Esophagus muscularis mucosa (tissue), 4 donors: ENCODE measurements around the gene SMARCC1. TPM values are rescaled to one million over a fixed set of nuclear protein-coding genes. Genes with fewer than 3 reads are reported as not detected.
"Not testable (repeated sequence)": the region's sequence is repeated elsewhere in the genome, so short reads cannot be mapped to it uniquely, and the experiment has no call there.

Experiments
- DNase-seq: peaks from one replicate; pipeline ENCODE4 v3.0.0-alpha.2; 2017; ENCODE audit errors: extremely low spot score
- H3K27ac ChIP-seq, 4 donors: fragments of 200-600 bp; sonication (generic); replicated peaks in 1 of 4; 1 replicate in 3 of 4; 2 replicates in 1 of 4; pipeline ENCODE4 v1.5.1; 2016 to 2019; ENCODE audit warnings: mild to moderate bottlenecking in 1 of 4
- H3K27me3 ChIP-seq, 4 donors: fragments of 200-600 bp; sonication (generic); one replicate each; pipeline versions ENCODE4 v1.5.1 to v1.6.0; 2016 to 2019
- H3K36me3 ChIP-seq, 4 donors: fragments of 200-600 bp; sonication (generic); one replicate each; pipeline ENCODE4 v1.5.1; 2016 to 2019
- H3K4me1 ChIP-seq, 4 donors: fragments of 200-600 bp; sonication (generic); one replicate each; pipeline ENCODE4 v1.5.1; 2016 to 2019
- H3K4me3 ChIP-seq, 4 donors: fragments of 200-600 bp; sonication (generic); 1 replicate in 2 of 4; 2 replicates in 2 of 4; pipeline ENCODE4 v1.5.1; 2016 to 2019; ENCODE audit warnings: mild to moderate bottlenecking in 4 of 4, moderate library complexity in 1 of 4
- H3K9me3 ChIP-seq, 4 donors: fragments of 200-600 bp; sonication (generic); 1 replicate in 3 of 4; 2 replicates in 1 of 4; pipeline ENCODE4 v1.5.1; 2016 to 2019
- EP300 ChIP-seq: sonication (generic); formaldehyde crosslinking; IDR thresholded peaks from one replicate; pipeline ENCODE4 v1.6.1; 2017; ENCODE audit warnings: antibody characterized with exemption
- POLR2A ChIP-seq: fragments of 450-650 bp; IDR thresholded peaks from one replicate; pipeline ENCODE4 v1.6.1; 2017; ENCODE audit warnings: antibody characterized with exemption, moderate library complexity, mild to moderate bottlenecking, low read depth
- POLR2AphosphoS5 ChIP-seq, 2 donors: sonication (generic); formaldehyde crosslinking; IDR thresholded peaks; one replicate each; pipeline ENCODE4 v1.6.1; 2017; ENCODE audit warnings: antibody characterized with exemption in 2 of 2
- WGBS: methylation state at CpG from one replicate; pipeline ENCODE4 v1.1.5; 2018; 5-methylcytosine and 5-hydroxymethylcytosine counted together
- intact Hi-C: fragments of 100-400 bp; cut with DNase I; formaldehyde crosslinking; loops from one replicate; pipeline ENCODE4 v1.15.1; 2023
- total RNA-seq, 4 donors: library from RNA; depleted of rRNA; stranded (reverse); fragments of >200 nt; gene quantifications; one replicate each; pipeline versions ENCODE4 v1.1.0 to v1.2.1, GENCODE V29; 2016
- TF ChIP-seq, protein P1 (sequence below), 3 experiments: fragments of 200-600 bp in 2 of 3; fragments of 450-650 bp in 1 of 3; sonication (generic) in 2 of 3; IDR thresholded peaks; one replicate each; pipeline ENCODE4 v1.5.1; 2017 to 2019; ENCODE audit warnings: antibody characterized with exemption in 3 of 3, mild to moderate bottlenecking in 2 of 3, moderate library complexity in 1 of 3

The SMARCC1 gene
- total RNA-seq, 4 donors from 2014 or later: 46.1 to 57.2 (median 49.7) TPM

DNA sequence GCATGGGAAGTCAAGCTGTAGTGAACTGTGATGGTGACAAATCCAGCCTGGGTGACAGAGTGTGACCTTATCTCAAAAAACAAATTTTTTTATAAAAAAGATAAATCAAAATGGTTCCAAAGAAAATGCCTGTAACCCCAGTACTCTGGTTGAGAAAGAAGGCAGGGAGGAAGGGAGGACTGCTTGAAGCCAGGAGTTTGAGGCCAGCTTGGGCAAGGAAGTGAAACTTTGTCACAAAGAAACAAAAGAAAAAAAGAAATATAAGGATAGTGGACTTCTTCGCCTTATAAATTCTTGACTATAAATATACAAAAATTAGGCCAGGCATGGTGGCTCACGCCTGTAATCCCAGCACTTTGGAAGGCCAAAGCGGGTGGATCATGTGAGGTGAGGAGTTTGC, 34.1 kb downstream of the SMARCC1 start:
- 93% methylated on average over 3 of the region's 3 CpGs for WGBS
- no peaks in the 10 kb centered on the region for H3K27me3 ChIP-seq
- TF ChIP-seq, protein P1, sequence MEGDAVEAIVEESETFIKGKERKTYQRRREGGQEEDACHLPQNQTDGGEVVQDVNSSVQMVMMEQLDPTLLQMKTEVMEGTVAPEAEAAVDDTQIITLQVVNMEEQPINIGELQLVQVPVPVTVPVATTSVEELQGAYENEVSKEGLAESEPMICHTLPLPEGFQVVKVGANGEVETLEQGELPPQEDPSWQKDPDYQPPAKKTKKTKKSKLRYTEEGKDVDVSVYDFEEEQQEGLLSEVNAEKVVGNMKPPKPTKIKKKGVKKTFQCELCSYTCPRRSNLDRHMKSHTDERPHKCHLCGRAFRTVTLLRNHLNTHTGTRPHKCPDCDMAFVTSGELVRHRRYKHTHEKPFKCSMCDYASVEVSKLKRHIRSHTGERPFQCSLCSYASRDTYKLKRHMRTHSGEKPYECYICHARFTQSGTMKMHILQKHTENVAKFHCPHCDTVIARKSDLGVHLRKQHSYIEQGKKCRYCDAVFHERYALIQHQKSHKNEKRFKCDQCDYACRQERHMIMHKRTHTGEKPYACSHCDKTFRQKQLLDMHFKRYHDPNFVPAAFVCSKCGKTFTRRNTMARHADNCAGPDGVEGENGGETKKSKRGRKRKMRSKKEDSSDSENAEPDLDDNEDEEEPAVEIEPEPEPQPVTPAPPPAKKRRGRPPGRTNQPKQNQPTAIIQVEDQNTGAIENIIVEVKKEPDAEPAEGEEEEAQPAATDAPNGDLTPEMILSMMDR (IDR thresholded peaks at IDR 0.05): no peak
- TF ChIP-seq EP300 (no peak), POLR2AphosphoS5 (IDR thresholded peaks at IDR 0.05) (no peak), POLR2A (no peak)
- H3K4me3 ChIP-seq: no peak overlapping the region
- no peaks in the 10 kb centered on the region for H3K9me3 ChIP-seq
- DNase-seq: no peak
- intact Hi-C loops: no loop called here
- peaks cover 0 to 36% (median 18%) of the 10 kb centered on the region in 4 donors for H3K36me3 ChIP-seq
- peaks cover 5 to 8% (median 6%) of the 10 kb centered on the region in 4 donors for H3K4me1 ChIP-seq
- no peak overlapping the region for H3K27ac ChIP-seq

DNA sequence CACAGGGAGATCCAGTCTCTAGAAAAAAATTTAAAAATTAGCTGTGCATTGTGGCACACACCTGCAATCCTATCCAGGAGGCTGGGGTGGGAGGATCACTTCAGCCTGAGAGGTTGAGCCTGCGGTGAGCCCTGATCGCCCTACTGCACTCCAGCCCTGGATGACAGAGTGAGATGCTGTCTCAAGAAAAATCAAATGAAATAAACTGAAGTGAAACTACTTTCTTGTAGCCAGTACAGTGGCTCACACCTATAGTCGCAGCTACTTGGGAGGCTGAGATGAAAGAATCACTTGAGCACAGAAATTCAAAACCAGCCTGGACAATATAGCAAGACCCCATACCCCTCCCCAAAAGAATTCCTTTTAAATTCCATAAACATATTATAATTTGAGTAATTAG, 35.4 kb downstream of the SMARCC1 start:
- intact Hi-C loops: no loop called here
- H3K9me3 ChIP-seq: no peaks in the 10 kb centered on the region
- H3K27ac ChIP-seq: no peak overlapping the region
- no peaks in the 10 kb centered on the region for H3K27me3 ChIP-seq
- H3K36me3 ChIP-seq: peaks cover 0 to 36% (median 18%) of the 10 kb centered on the region in 4 donors
- no peak overlapping the region for H3K4me3 ChIP-seq
- H3K4me1 ChIP-seq: peaks cover 9 to 15% (median 11%) of the 10 kb centered on the region in 4 donors
- TF ChIP-seq POLR2A (no peak), EP300 (no peak), POLR2AphosphoS5 (IDR thresholded peaks at IDR 0.05) (no peak)
- TF ChIP-seq, protein P1 (IDR thresholded peaks at IDR 0.05): no peak
- 95% methylated on average over 3 of the region's 3 CpGs for WGBS
- DNase-seq: no peak

DNA sequence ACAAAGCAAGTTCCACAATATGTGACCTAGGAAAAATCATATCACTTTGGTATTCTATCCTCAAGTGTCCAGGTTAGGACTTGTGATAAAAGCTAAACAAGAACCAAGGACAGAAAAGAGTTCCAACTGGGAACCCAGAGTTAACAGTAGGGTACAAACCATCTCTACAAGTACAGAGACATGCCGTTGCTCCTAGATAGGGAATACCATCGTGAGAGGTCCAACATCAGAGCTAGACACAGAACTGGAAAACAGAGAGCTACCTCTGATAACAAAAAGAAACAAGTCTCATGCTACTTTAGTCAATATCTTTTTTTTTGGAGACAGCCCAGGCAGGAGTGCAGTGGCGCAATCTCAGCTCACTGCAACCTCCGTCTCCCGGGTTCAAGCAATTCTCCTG, 37.8 kb downstream of the SMARCC1 start:
- TF ChIP-seq POLR2AphosphoS5 (IDR thresholded peaks at IDR 0.05): no peak
- no peak for TF ChIP-seq POLR2A
- no peak for TF ChIP-seq EP300
- TF ChIP-seq, protein P1 (IDR thresholded peaks at IDR 0.05): no peak
- Histone ChIP-seq H3K27ac (no peak overlapping the region), H3K4me1 (peaks cover 9 to 15% (median 11%) of the 10 kb centered on the region in 4 donors), H3K4me3 (no peak overlapping the region), H3K36me3 (peaks cover 0 to 24% (median 14%) of the 10 kb centered on the region in 4 donors), H3K9me3 (no peaks in the 10 kb centered on the region), H3K27me3 (no peaks in the 10 kb centered on the region)
- WGBS: 90% methylated on average over 5 of the region's 5 CpGs
- no peak for DNase-seq
- intact Hi-C loops: no loop called here

DNA sequence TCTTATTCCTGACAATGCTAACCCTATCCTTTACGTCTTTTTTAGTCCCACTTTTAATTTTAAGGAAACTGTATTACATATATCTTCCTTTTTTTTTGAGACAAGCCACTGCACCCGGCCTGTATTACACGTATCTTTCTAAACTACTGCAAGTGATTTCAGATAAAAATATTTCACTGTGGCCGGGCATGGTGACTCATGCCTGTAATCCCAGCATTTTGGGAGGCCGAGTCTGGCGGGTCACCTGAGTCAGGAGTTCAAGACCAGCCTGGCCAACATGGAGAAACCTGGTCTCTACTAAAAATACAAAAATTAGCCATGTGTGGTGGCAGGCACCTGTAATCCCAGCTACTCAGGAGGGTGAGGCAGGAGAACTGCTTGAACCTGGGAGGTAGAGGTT, 38.3 kb downstream of the SMARCC1 start:
- H3K27ac ChIP-seq, H3K27me3 ChIP-seq, H3K9me3 ChIP-seq, intact Hi-C loops, DNase-seq, H3K4me3 ChIP-seq: not testable (repeated sequence)
- Histone ChIP-seq H3K4me1 (peaks cover 9 to 15% (median 11%) of the 10 kb centered on the region in 4 donors), H3K36me3 (peaks cover 0 to 21% (median 14%) of the 10 kb centered on the region in 4 donors)
- WGBS: 65% methylated on average over 6 of the region's 6 CpGs

DNA sequence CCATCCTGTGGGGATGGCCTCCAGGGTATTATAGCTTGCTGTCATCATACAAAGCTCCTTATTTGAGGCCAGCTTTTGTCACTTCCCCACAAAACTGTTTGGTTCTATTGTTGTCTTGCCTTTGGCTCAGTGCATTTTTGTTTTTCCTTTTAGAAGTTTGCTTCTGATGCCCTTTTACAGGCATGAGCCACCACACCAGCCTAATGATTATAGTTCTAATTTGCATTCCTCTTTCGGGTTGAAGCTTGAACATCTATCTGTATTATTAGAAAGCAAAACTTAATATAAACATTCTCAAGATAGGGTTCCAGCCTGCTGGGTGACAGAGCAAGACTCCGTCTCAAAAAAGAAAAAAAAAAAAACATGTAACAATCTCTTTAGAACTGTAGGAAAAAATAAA, 39.8 kb downstream of the SMARCC1 start:
- TF ChIP-seq POLR2AphosphoS5 (IDR thresholded peaks at IDR 0.05) (no peak), POLR2A (no peak), EP300 (no peak)
- TF ChIP-seq, protein P1 (IDR thresholded peaks at IDR 0.05): no peak
- H3K36me3 ChIP-seq: peaks cover 0 to 30% (median 20%) of the 10 kb centered on the region in 4 donors
- 72% methylated on average over 2 of the region's 2 CpGs for WGBS

More for the DNA sequence above, 39.8 kb downstream of the SMARCC1 start:
- intact Hi-C loops: no loop called here
- no peaks in the 10 kb centered on the region for H3K9me3 ChIP-seq
- H3K4me1 ChIP-seq: peaks cover 9 to 15% (median 11%) of the 10 kb centered on the region in 4 donors
- no peak overlapping the region for H3K27ac ChIP-seq
- H3K27me3 ChIP-seq: no peaks in the 10 kb centered on the region
- no peak for DNase-seq
- no peak overlapping the region for H3K4me3 ChIP-seq
